Erythroblast (primary cell): Measurements from ENCODE around the gene RBCK1.

Experiments used
- GATA1 ChIP-seq: IDR thresholded peaks from 2 replicates; pipeline ENCODE4 v1.6.1; 2011; ENCODE audit warnings: low read depth, mild to moderate bottlenecking, control low read depth, low read length, moderate library complexity
- POLR2A ChIP-seq: IDR thresholded peaks from 2 replicates; pipeline ENCODE4 v1.6.1; 2011; ENCODE audit warnings: mild to moderate bottlenecking, low read length

- TF ChIP-seq POLR2A (no peak), GATA1 (no peak)
Measured at GRCh38 chr20:432677-433299, 24.7 kb downstream of the RBCK1 start.
